RCC 7860 (cell line): ENCODE measurements around the gene DPP10.
"Not testable (repeated sequence)": the region's sequence is repeated elsewhere in the genome, so short reads cannot be mapped to it uniquely, and the experiment has no call there.

Source experiments
- DNase-seq: peaks from one replicate; pipeline ENCODE4 v3.0.0-alpha.2; 2015; ENCODE audit warnings: low spot score
- FAIRE-seq: peaks from 2 replicates; lab custom pipeline; 2012; peaks lifted over from hg19 to GRCh38; lab: Jason Lieb, UNC

DPP10 gene

GRCh38 chr2:115374981-115375380 lies 932.5 kb downstream of the DPP10 start:
- DNase-seq (no peak), FAIRE-seq (no peak)

- no peak for FAIRE-seq
- DNase-seq, result no peak
Measured at GRCh38 chr2:115384399-115384798, 942.0 kb downstream of the DPP10 start.

GRCh38 chr2:115386465-115386864 lies 944.0 kb downstream of the DPP10 start:
- DNase-seq (no peak), FAIRE-seq (no peak)

- no peak for DNase-seq
- no peak for FAIRE-seq
Measured at GRCh38 chr2:115389024-115389423, 946.6 kb downstream of the DPP10 start.

GRCh38 chr2:115389898-115390565 lies 947.6 kb downstream of the DPP10 start:
- DNase-seq (no peak), FAIRE-seq (no peak)

- no peak for FAIRE-seq
- no peak for DNase-seq
Measured at GRCh38 chr2:115396579-115396978, 954.1 kb downstream of the DPP10 start.

GRCh38 chr2:115400940-115401339 lies 958.5 kb downstream of the DPP10 start:
- no peak for DNase-seq
- FAIRE-seq, result no peak

GRCh38 chr2:115412501-115412900 lies 970.1 kb downstream of the DPP10 start:
- no peak for FAIRE-seq

GRCh38 chr2:115413791-115414190 lies 971.4 kb downstream of the DPP10 start:
- no peak for DNase-seq
- no peak for FAIRE-seq

More at GRCh38 chr2:115412501-115412900, 970.1 kb downstream of the DPP10 start:
- no peak for DNase-seq

- no peak for FAIRE-seq
- DNase-seq, result no peak
Measured at GRCh38 chr2:115414466-115414865, 972.0 kb downstream of the DPP10 start.

GRCh38 chr2:115422004-115422634 lies 979.7 kb downstream of the DPP10 start:
- FAIRE-seq (no peak), DNase-seq (no peak)

- no peak for FAIRE-seq
Measured at GRCh38 chr2:115427436-115427835, 985.0 kb downstream of the DPP10 start.

GRCh38 chr2:115440746-115441145 lies 998.3 kb downstream of the DPP10 start:
- DNase-seq, FAIRE-seq: not testable (repeated sequence)

More at GRCh38 chr2:115427436-115427835, 985.0 kb downstream of the DPP10 start:
- DNase-seq, result no peak

- DNase-seq, result no peak
- no peak for FAIRE-seq
Measured at GRCh38 chr2:115443539-115444185, 1001.2 kb downstream of the DPP10 start.

GRCh38 chr2:115460008-115460407 lies 1017.6 kb downstream of the DPP10 start:
- FAIRE-seq, result no peak
- no peak for DNase-seq

GRCh38 chr2:115480741-115481140 lies 1038.3 kb downstream of the DPP10 start:
- no peak for DNase-seq
- no peak for FAIRE-seq

- FAIRE-seq (no peak), DNase-seq (no peak)
Measured at GRCh38 chr2:115481842-115482241, 1039.4 kb downstream of the DPP10 start.

- FAIRE-seq, result no peak
- DNase-seq, result no peak
Measured at GRCh38 chr2:115483666-115484065, 1041.2 kb downstream of the DPP10 start.

- FAIRE-seq (no peak), DNase-seq (no peak)
Measured at GRCh38 chr2:115484486-115484885, 1042.0 kb downstream of the DPP10 start.

- DNase-seq, result no peak
- no peak for FAIRE-seq
Measured at GRCh38 chr2:115484983-115485382, 1042.5 kb downstream of the DPP10 start.

- FAIRE-seq (no peak), DNase-seq (no peak)
Measured at GRCh38 chr2:115491186-115491793, 1048.8 kb downstream of the DPP10 start.

- DNase-seq (no peak), FAIRE-seq (no peak)
Measured at GRCh38 chr2:115505331-115505730, 1062.9 kb downstream of the DPP10 start.
